Ishikawa (cell line): Measurements from ENCODE around the gene MKLN1.

ENCODE experiments used
- CEBPB ChIP-seq: IDR thresholded peaks from 2 replicates; pipeline ENCODE4 v1.6.1; 2012
- CREB1 ChIP-seq: IDR thresholded peaks from 2 replicates; pipeline ENCODE4 v1.6.1; 2012; ENCODE audit warnings: low read depth
- EGR1 ChIP-seq: IDR thresholded peaks from 2 replicates; pipeline ENCODE4 v1.6.1; 2012
- EP300 ChIP-seq: IDR thresholded peaks from 2 replicates; pipeline ENCODE4 v1.6.1; 2012; ENCODE audit warnings: borderline replicate concordance
- FOXM1 ChIP-seq: IDR thresholded peaks from 2 replicates; pipeline ENCODE4 v1.6.1; 2012; ENCODE audit warnings: low read depth, borderline replicate concordance
- NFIC ChIP-seq: IDR thresholded peaks from 2 replicates; pipeline ENCODE4 v1.6.1; 2012
- RAD21 ChIP-seq: IDR thresholded peaks from 2 replicates; pipeline ENCODE4 v1.6.1; 2012; ENCODE audit warnings: low read depth
- TAF1 ChIP-seq: IDR thresholded peaks from 2 replicates; pipeline ENCODE4 v1.6.1; 2012; ENCODE audit warnings: low read depth, mild to moderate bottlenecking
- TCF12 ChIP-seq: IDR thresholded peaks from 2 replicates; pipeline ENCODE4 v1.6.1; 2012; ENCODE audit warnings: low read depth
- TEAD4 ChIP-seq: IDR thresholded peaks from 2 replicates; pipeline ENCODE4 v1.6.1; 2012
- YY1 ChIP-seq: IDR thresholded peaks from 2 replicates; pipeline ENCODE4 v1.6.1; 2012; ENCODE audit warnings: low read depth
- ZBTB7A ChIP-seq: IDR thresholded peaks from 2 replicates; pipeline ENCODE4 v1.6.1; 2012; ENCODE audit warnings: low read depth
- TF ChIP-seq, protein P1 (sequence below): IDR thresholded peaks from 2 replicates; pipeline ENCODE4 v1.6.1; 2012
- TF ChIP-seq, protein P2 (sequence below): IDR thresholded peaks from 2 replicates; pipeline ENCODE4 v1.6.1; 2012; ENCODE audit warnings: low read depth, mild to moderate bottlenecking
- TF ChIP-seq, protein P3 (sequence below): IDR thresholded peaks from 2 replicates; pipeline ENCODE4 v1.6.1; 2012

MKLN1 gene

DNA sequence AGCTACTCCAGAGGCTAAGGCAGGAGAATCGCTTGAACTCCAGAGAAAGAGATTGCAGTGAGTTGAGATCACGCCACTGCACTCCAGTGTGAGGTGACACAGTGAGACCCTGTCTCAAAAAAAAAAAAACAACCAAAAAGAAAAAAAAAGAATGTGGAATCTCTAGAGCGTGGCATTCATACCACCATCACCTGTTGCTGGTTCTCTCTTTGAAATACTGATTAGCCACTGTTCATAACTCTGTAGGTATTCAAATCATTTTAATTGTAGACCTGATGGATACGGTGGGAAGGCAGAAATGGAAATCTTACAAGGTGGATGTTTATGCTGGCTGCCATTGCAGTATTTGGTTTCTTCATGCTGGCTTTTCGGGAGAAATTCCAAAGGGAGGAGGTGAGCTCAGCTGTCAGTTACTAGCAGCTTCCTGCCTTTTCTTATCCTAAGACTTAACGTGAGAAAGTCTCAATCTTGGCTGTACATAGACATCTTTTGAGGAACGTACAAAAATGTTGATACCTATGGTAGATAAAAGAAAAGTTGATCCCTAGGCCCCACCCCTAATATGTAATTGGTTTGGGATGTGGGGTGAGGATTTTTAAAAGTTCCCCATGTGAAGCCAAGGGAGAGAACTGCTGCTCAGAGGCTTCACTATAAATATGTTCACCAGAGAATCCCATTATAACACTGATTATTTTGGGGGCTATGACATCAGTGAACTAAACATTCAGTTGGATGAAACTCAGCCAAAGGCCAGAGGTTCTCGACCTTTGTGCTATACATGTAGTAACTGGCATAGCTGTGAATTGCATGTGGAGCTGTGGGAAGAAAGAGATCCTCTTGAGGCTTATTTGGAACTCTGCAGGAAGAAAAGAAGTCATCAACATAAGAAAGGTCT, 26.9 kb upstream of the MKLN1 start:
- TF ChIP-seq CEBPB (no peak), RAD21 (no peak), FOXM1 (no peak), YY1 (no peak)
- TF ChIP-seq, protein P1, sequence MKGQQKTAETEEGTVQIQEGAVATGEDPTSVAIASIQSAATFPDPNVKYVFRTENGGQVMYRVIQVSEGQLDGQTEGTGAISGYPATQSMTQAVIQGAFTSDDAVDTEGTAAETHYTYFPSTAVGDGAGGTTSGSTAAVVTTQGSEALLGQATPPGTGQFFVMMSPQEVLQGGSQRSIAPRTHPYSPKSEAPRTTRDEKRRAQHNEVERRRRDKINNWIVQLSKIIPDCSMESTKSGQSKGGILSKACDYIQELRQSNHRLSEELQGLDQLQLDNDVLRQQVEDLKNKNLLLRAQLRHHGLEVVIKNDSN = no peak

DNA sequence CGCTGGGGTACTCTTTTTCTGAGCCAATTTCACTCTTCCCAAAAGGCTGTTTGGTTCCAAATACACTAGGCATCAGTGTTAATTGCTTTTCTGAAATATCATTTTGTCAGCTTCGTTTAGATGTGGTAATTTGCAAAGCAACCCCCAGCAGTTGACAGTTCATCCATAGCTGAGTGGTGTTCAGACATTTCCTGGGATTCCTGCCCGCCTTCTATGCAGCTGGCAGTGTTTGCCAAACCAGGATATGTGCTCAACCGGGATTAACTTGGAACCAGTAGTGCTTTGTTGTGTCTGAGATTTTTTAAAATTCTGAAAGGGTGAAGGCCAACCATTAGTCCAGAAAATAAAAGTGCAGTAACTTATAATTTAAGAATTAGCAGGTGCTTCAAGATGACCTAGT, 25.2 kb upstream of the MKLN1 start:
- TF ChIP-seq EP300 = no peak
- TF ChIP-seq YY1 = no peak
- no peak for TF ChIP-seq TCF12
- no peak for TF ChIP-seq CEBPB
- no peak for TF ChIP-seq CREB1
- TF ChIP-seq FOXM1 = no peak
- no peak for TF ChIP-seq TAF1
- no peak for TF ChIP-seq ZBTB7A
- no peak for TF ChIP-seq EGR1
- no peak for TF ChIP-seq RAD21
- TF ChIP-seq TEAD4 = no peak
- TF ChIP-seq NFIC = no peak

DNA sequence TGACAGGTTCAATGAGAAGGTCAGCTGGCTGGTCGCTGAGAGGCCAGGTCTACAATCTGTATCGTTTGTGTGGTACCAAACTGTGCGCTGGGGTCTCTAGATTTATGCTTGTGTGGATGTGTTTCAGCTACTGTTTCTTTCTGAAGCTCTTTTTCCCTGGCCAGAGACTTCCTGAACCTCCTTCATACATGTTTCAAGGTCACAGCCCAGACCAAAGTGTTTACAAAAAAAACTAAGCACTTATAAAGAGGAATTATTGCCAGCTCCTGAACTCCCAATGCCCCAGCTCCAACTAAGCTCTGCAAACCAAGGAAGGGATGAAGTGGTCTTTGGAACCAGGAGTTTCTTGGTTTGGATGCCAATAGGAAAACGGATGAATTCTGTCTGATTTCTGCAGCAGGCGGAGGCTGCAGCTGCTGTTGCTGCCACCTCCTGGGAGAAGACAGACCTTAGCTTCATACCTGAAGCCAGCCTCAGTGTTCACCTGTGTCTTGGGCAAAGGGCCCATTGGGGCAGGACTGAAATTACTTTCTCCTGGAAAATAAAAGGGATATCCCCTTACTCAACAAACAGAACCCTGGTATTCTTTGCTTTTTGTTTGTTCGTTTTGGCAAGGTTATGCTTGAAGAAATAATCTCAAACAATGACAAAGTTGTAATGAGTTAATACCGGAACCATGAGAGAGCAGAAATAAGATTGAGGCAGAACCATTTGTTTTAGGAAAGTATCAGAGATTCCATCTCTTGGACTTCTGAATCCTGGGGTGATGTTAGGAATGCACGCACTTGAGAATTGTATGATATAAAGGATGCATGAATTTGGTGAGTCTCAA, 24.6 kb upstream of the MKLN1 start:
- TF ChIP-seq YY1 (no peak), FOXM1 (no peak), RAD21 (peak; percentile 73), EP300 (no peak), CREB1 (no peak)

DNA sequence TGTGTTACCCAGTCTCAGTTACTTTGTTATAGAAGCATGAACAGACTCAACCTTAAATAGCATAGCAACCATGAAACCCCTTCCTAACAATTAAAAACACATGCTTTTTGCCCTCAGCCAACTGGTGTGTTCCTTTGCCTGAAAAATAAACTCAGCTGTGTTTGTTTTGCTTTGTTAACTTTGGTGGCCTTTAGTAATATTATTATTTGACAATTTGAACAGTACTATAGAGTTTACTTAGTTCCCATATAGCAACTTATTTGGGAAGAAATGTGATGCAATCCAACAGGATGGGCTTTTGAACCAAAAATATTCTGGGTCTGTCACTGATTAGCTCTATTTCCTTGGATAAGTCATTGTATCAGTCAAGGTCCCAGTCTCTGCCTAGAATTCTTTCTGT, 22.5 kb upstream of the MKLN1 start:
- no peak for TF ChIP-seq ZBTB7A

DNA sequence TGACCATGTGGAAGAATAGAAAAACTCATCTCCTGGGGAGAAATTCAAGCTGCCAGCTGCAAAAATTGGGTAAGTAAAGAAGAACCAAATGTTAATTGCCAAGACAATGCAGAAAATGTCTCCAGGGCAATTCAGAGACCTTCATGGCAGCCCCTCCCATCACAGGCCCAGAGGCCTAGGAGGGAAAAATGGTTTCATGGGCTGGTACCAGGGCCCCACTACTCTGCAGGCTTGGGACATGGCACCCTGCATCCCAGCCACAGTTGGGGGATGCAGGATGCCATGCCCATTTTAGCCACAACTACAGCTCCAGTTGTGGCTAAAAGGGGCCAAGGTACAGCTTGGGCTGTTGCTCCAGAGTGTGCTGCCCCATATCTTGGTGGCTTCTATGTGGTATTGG, 20.9 kb upstream of the MKLN1 start:
- TF ChIP-seq TEAD4 (no peak), FOXM1 (no peak), EP300 (no peak), CREB1 (no peak), RAD21 (no peak)

DNA sequence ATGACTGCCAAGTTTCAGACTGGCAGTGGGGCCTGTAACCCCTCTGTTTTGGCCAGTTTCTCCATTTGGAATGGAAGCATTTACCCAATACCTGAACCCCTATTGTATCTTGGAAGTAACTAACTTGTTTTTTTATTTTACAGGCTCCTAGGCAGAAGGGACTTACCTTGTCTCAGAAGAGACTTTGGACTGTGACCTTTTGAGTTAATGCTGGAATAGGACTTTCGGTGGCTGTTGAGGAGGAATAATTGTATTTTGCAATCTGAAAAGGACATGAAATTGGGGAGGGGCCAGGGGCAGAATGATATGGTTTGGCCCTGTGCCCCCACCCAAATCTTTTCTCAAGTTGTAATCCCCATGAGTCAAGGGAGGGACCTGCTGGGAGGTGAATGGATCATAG, 20.0 kb upstream of the MKLN1 start:
- no peak for TF ChIP-seq RAD21
- no peak for TF ChIP-seq ZBTB7A
- TF ChIP-seq, protein P2, sequence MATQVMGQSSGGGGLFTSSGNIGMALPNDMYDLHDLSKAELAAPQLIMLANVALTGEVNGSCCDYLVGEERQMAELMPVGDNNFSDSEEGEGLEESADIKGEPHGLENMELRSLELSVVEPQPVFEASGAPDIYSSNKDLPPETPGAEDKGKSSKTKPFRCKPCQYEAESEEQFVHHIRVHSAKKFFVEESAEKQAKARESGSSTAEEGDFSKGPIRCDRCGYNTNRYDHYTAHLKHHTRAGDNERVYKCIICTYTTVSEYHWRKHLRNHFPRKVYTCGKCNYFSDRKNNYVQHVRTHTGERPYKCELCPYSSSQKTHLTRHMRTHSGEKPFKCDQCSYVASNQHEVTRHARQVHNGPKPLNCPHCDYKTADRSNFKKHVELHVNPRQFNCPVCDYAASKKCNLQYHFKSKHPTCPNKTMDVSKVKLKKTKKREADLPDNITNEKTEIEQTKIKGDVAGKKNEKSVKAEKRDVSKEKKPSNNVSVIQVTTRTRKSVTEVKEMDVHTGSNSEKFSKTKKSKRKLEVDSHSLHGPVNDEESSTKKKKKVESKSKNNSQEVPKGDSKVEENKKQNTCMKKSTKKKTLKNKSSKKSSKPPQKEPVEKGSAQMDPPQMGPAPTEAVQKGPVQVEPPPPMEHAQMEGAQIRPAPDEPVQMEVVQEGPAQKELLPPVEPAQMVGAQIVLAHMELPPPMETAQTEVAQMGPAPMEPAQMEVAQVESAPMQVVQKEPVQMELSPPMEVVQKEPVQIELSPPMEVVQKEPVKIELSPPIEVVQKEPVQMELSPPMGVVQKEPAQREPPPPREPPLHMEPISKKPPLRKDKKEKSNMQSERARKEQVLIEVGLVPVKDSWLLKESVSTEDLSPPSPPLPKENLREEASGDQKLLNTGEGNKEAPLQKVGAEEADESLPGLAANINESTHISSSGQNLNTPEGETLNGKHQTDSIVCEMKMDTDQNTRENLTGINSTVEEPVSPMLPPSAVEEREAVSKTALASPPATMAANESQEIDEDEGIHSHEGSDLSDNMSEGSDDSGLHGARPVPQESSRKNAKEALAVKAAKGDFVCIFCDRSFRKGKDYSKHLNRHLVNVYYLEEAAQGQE = no peak
- TF ChIP-seq, protein P3, sequence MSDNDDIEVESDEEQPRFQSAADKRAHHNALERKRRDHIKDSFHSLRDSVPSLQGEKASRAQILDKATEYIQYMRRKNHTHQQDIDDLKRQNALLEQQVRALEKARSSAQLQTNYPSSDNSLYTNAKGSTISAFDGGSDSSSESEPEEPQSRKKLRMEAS = no peak
- TF ChIP-seq TEAD4 = no peak
- no peak for TF ChIP-seq YY1
- TF ChIP-seq FOXM1 = no peak
- no peak for TF ChIP-seq TCF12
- no peak for TF ChIP-seq CREB1
- TF ChIP-seq TAF1 = no peak
- no peak for TF ChIP-seq EGR1

DNA sequence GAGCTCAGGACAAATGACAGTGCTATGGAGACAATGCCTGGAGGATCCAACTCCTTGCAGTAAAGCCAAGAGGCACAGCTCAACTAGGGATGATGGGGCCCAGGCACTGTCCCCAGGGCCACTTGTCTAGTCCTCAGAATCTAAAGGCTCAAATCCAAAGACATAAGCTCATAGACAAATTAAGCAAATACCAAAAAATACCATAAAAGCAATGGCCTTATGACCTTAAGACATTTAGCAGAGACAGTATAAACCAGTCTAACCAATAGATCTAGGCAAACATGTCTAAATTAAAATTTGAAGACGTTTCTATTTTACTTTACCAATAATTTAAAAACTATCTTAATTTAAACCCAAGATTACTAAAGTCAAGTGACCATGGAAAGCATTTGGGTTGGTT, 14.8 kb upstream of the MKLN1 start:
- TF ChIP-seq EP300 (no peak), TEAD4 (no peak), CEBPB (no peak), TCF12 (no peak), EGR1 (no peak), YY1 (no peak), CREB1 (no peak), NFIC (no peak), FOXM1 (no peak), TAF1 (no peak), ZBTB7A (no peak), RAD21 (no peak)
- TF ChIP-seq, protein P1 = no peak
- TF ChIP-seq, protein P3 = no peak
- TF ChIP-seq, protein P2 = no peak
